ENCODE measurements around the gene FLT3LG. TPM values are rescaled to one million over a fixed set of nuclear protein-coding genes. Genes with fewer than 3 reads are reported as not detected.

The FLT3LG gene
- total and polyA plus RNA-seq, 2 experiments from 2014 or later = 0.49 to 1.8 TPM

- peaks cover 9% of the 10 kb centered on the region; the same call in 1 of the 2 replicates for H3K4me1 ChIP-seq (ENCODE audit: insufficient read depth)
- H3K4me1 Mint-ChIP-seq = peaks cover 5% of the 10 kb centered on the region
- ATAC-seq = no peak
- no peak overlapping the region for H3K4me2 ChIP-seq
- 0 out of 2 replicates have a peak, but pooled peaks cover 2% of the 10 kb centered on the region for H3F3A ChIP-seq (replicated peaks; ENCODE audit: low read depth)
- peaks cover 33% of the 10 kb centered on the region for H3K36me3 Mint-ChIP-seq (ENCODE audit: low read depth)
- no peaks in the 10 kb centered on the region for H3K36me3 ChIP-seq (ENCODE audit: insufficient read depth)
- no peak overlapping the region for H3K4me3 Mint-ChIP-seq
- H3K4me3 ChIP-seq = no peak overlapping the region
- H4K20me1 ChIP-seq (replicated peaks; ENCODE audit: insufficient read depth) = no peaks in the 10 kb centered on the region; the same call in 1 of the 2 replicates
- peaks cover 16% of the 10 kb centered on the region for H3K27me3 Mint-ChIP-seq (ENCODE audit: insufficient read depth, low read depth, poor library complexity)
- H3K79me2 ChIP-seq (replicated peaks; ENCODE audit: insufficient read depth) = no peaks in the 10 kb centered on the region
- no peaks in the 10 kb centered on the region for H3K9me3 Mint-ChIP-seq
- H3K9me2 ChIP-seq (ENCODE audit: insufficient read depth) = no peaks in the 10 kb centered on the region
- H3K27ac Mint-ChIP-seq = no peak overlapping the region
- no peak overlapping the region for H3K27ac ChIP-seq (ENCODE audit: low read depth)
- no peak for DNase-seq (ENCODE audit: low spot score)
- no peak for TF ChIP-seq EZH2 (IDR thresholded peaks at IDR 0.05; ENCODE audit: low read depth, unreplicated experiment)
- TF ChIP-seq ETS1 (IDR thresholded peaks at IDR 0.05) = no peak
- TF ChIP-seq STAT1 (IDR thresholded peaks at IDR 0.05; ENCODE audit: unreplicated experiment) = no peak
- TF ChIP-seq CTCF (conservative IDR thresholded peaks at IDR 0.05; ENCODE audit: low read depth in 2 of 2) = no peak
- no peak for TF ChIP-seq ZNF331 (CRISPR knock-in tag; IDR thresholded peaks at IDR 0.05; ENCODE audit: low read depth)
- no peak for TF ChIP-seq REST (IDR thresholded peaks at IDR 0.05; ENCODE audit: unreplicated experiment)
- no peak for TF ChIP-seq JUNB (IDR thresholded peaks at IDR 0.05; ENCODE audit: unreplicated experiment)
- no peak for TF ChIP-seq NANOG (IDR thresholded peaks at IDR 0.05; ENCODE audit: borderline replicate concordance)
- no peak for TF ChIP-seq POLR2AphosphoS5 (IDR thresholded peaks at IDR 0.05; ENCODE audit: low read depth)
- TF ChIP-seq CREB1 (CRISPR knock-in tag; IDR thresholded peaks at IDR 0.05; ENCODE audit: low read depth) = no peak
- no peak for TF ChIP-seq ZNF462 (CRISPR knock-in tag; IDR thresholded peaks at IDR 0.05)
- no peak for TF ChIP-seq ZNF114 (CRISPR knock-in tag; IDR thresholded peaks at IDR 0.05)
- TF ChIP-seq EZH2phosphoT487 (IDR thresholded peaks at IDR 0.05; ENCODE audit: unreplicated experiment) = no peak
- H2AFZ ChIP-seq = no peak overlapping the region
- H3K27me3 ChIP-seq (ENCODE audit: insufficient read depth) = no peaks in the 10 kb centered on the region
Measured at GRCh38 chr19:49463960-49464740, 9.9 kb upstream of the FLT3LG start.
